GM19023 (cell line): ENCODE results near the gene ALG11.

Experiments used
- ATAC-seq: cut with Tn5 transposase; IDR thresholded peaks from one replicate; pipeline ENCODE4 v1.9.1; 2021; ENCODE audit warnings: mild to moderate bottlenecking, moderate library complexity; ENCODE audit not compliant: unreplicated experiment

Gene ALG11

GRCh38 chr13:51997186-51997585 is 15.0 kb upstream of the ALG11 start:
- ATAC-seq, result no peak

GRCh38 chr13:51997641-51998330 is 14.4 kb upstream of the ALG11 start:
- ATAC-seq, result no peak

- no peak for ATAC-seq
Measured at GRCh38 chr13:51998723-51999509, 13.3 kb upstream of the ALG11 start.

- ATAC-seq, result no peak
Measured at GRCh38 chr13:51999510-51999911, 12.7 kb upstream of the ALG11 start.

GRCh38 chr13:51999921-52000320 is 12.3 kb upstream of the ALG11 start:
- ATAC-seq, result no peak

- ATAC-seq, result peak; percentile 72
Measured at GRCh38 chr13:52001120-52001731, 11.0 kb upstream of the ALG11 start.

- ATAC-seq, result no peak
Measured at GRCh38 chr13:52002361-52002760, 9.8 kb upstream of the ALG11 start.

GRCh38 chr13:52003541-52003940 is 8.7 kb upstream of the ALG11 start:
- no peak for ATAC-seq

- ATAC-seq, result no peak
Measured at GRCh38 chr13:52004511-52005170, 7.6 kb upstream of the ALG11 start.

- no peak for ATAC-seq
Measured at GRCh38 chr13:52005841-52006522, 6.2 kb upstream of the ALG11 start.

- ATAC-seq, result no peak
Measured at GRCh38 chr13:52006523-52007245, 5.5 kb upstream of the ALG11 start.

GRCh38 chr13:52009946-52010345 is 2.3 kb upstream of the ALG11 start:
- ATAC-seq, result no peak

- ATAC-seq, result peak; percentile 14
Measured at GRCh38 chr13:52010890-52011631, 1.1 kb upstream of the ALG11 start, which contains the start of gene ATP7B. Gene ATP7B (minus strand): TSS chr13:52011450. CDS start chr13:52011337, 113 bp downstream.

GRCh38 chr13:52012512-52012836 is 276 bp downstream of the ALG11 start:
- no peak for ATAC-seq

- ATAC-seq, result no peak
Measured at GRCh38 chr13:52016296-52016695, 4.1 kb downstream of the ALG11 start.

GRCh38 chr13:52020191-52020590 is 8.0 kb downstream of the ALG11 start:
- no peak for ATAC-seq

GRCh38 chr13:52022356-52022755 is 10.2 kb downstream of the ALG11 start:
- ATAC-seq, result no peak

GRCh38 chr13:52024481-52024880 is 12.3 kb downstream of the ALG11 start, which contains the start of gene UTP14C:
Gene UTP14C (plus strand): TSS chr13:52024691. CDS start chr13:52028805, 4,114 bp downstream.
- no peak for ATAC-seq

GRCh38 chr13:52025475-52026245 is 13.5 kb downstream of the ALG11 start:
- ATAC-seq, result no peak
